Measurements from ENCODE around the gene MAPK4.

Gene MAPK4

GRCh38 chr18:50638884-50639420 lies 79.1 kb downstream of the MAPK4 start:
- Mint-ChIP-seq H3K4me1 (peaks cover 53% of the 10 kb centered on the region), H3K27ac (no peak overlapping the region), H3K27me3 (ENCODE audit: low read depth, poor library complexity) (peaks cover 11% of the 10 kb centered on the region), H3K36me3 (ENCODE audit: low read depth) (no peaks in the 10 kb centered on the region), H3K9me3 (no peaks in the 10 kb centered on the region), H3K4me3 (no peak overlapping the region)
- no peak for TF ChIP-seq CTCF (IDR thresholded peaks at IDR 0.05)
- no peak for DNase-seq

GRCh38 chr18:50639711-50640110 lies 79.8 kb downstream of the MAPK4 start:
- peaks cover 57% of the 10 kb centered on the region for H3K4me1 Mint-ChIP-seq
- no peak for DNase-seq
- peaks cover 13% of the 10 kb centered on the region for H3K27me3 Mint-ChIP-seq (ENCODE audit: low read depth, poor library complexity)
- H3K4me3 Mint-ChIP-seq = no peak overlapping the region
- no peaks in the 10 kb centered on the region for H3K9me3 Mint-ChIP-seq
- H3K36me3 Mint-ChIP-seq (ENCODE audit: low read depth) = no peaks in the 10 kb centered on the region
- H3K27ac Mint-ChIP-seq = no peak overlapping the region
- no peak for TF ChIP-seq CTCF (IDR thresholded peaks at IDR 0.05)

DNA sequence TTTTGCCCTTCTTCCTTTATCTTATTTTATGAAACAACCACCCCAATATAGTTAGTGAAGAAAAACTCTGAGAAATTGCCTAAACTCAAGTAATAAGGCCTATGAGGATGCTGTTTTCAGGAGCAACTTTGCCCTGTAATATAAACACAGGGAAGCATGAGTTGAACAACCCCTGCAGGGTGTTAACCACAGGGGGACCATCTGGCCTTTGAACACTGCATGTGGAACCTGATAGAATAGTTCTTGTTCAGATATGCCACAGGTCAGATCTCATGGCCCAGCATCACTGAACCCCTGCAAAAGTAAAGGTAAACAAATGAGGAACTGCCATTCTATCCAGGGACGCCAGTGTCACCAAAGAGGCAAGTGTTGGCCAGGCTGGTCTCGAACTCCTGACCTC lies 82.6 kb downstream of the MAPK4 start:
- H3K4me3 Mint-ChIP-seq = no peak overlapping the region
- no peak for TF ChIP-seq CTCF (IDR thresholded peaks at IDR 0.05)
- H3K27ac Mint-ChIP-seq = no peak overlapping the region
- no peak for DNase-seq
- H3K27me3 Mint-ChIP-seq (ENCODE audit: low read depth, poor library complexity) = peaks cover 11% of the 10 kb centered on the region
- H3K36me3 Mint-ChIP-seq (ENCODE audit: low read depth) = no peaks in the 10 kb centered on the region
- peaks cover 61% of the 10 kb centered on the region for H3K4me1 Mint-ChIP-seq
- no peaks in the 10 kb centered on the region for H3K9me3 Mint-ChIP-seq

GRCh38 chr18:50644146-50644545 lies 84.3 kb downstream of the MAPK4 start:
- Mint-ChIP-seq H3K27me3 (ENCODE audit: low read depth, poor library complexity) (peaks cover 6% of the 10 kb centered on the region), H3K4me3 (no peak overlapping the region), H3K9me3 (no peaks in the 10 kb centered on the region), H3K27ac (peak overlapping the region; percentile 12), H3K4me1 (peaks cover 45% of the 10 kb centered on the region), H3K36me3 (ENCODE audit: low read depth) (no peaks in the 10 kb centered on the region)
- no peak for DNase-seq
- TF ChIP-seq CTCF (IDR thresholded peaks at IDR 0.05) = no peak

DNA sequence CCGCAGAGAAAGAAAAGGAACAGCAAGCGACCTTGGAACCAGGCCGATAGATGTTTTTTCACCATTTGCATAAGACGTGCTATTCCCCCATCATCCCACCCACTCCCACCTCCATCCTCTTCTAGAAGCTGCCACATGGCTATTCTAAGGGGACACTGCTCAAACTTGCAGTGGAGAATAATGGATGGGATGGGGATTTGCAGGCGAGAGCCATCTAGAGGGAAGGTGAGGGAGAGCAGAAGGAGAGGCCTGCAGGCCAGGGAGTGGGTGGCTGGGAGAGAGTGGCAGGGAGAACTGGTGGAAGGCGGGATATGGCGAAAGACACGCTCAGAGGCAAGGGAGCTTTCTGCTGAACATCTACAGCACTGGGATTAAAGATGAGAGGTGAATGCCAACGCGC lies 84.9 kb downstream of the MAPK4 start:
- peak; percentile 25 for TF ChIP-seq CTCF (IDR thresholded peaks at IDR 0.05)
- peaks cover 39% of the 10 kb centered on the region for H3K4me1 Mint-ChIP-seq
- peak overlapping the region; percentile 12 for H3K27ac Mint-ChIP-seq
- H3K27me3 Mint-ChIP-seq (ENCODE audit: low read depth, poor library complexity) = peaks cover 6% of the 10 kb centered on the region
- no peaks in the 10 kb centered on the region for H3K9me3 Mint-ChIP-seq
- no peak overlapping the region for H3K4me3 Mint-ChIP-seq
- H3K36me3 Mint-ChIP-seq (ENCODE audit: low read depth) = no peaks in the 10 kb centered on the region
- peak; percentile 30 for DNase-seq

DNA sequence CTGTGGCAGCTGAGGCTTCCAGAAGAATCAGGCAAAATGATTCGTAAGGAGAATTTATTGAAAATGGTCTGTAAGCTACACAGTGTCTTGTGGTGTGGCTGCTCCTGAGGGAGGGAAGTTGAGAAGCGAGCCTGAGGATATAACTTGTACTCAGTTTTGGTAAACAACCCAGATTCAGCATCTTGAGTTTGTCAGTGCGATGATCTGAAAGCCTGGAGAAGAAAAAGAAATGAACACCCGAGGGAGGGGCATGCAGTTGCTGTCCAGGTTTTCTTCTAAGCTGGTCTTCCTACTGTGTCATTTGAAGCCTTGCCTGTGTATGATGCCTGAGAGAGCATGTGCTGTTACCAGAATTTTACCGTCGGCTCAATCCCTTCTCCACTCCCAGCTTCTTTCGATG lies 87.3 kb downstream of the MAPK4 start:
- H3K27me3 Mint-ChIP-seq (ENCODE audit: low read depth, poor library complexity) = peaks cover 6% of the 10 kb centered on the region
- H3K4me1 Mint-ChIP-seq = peaks cover 27% of the 10 kb centered on the region
- H3K9me3 Mint-ChIP-seq = no peaks in the 10 kb centered on the region
- no peak overlapping the region for H3K27ac Mint-ChIP-seq
- DNase-seq = no peak
- H3K4me3 Mint-ChIP-seq = no peak overlapping the region
- TF ChIP-seq CTCF (IDR thresholded peaks at IDR 0.05) = no peak
- no peaks in the 10 kb centered on the region for H3K36me3 Mint-ChIP-seq (ENCODE audit: low read depth)
